HepG2 (cell line): ENCODE results near the gene INHBB. TPM values are rescaled to one million over a fixed set of nuclear protein-coding genes. Genes with fewer than 3 reads are reported as not detected.

Experiments
- ARID5B ChIP-seq: IDR thresholded peaks from 2 replicates; pipeline ENCODE4 v1.4.0; 2020; ENCODE audit warnings: mild to moderate bottlenecking, missing genetic modification reagents
- ASH2L ChIP-seq: fragments of 300-600, 200-600 bp; sonication (generic); IDR thresholded peaks from 2 replicates; pipeline ENCODE4 v1.7.0; 2017; ENCODE audit warnings: low read depth, mild to moderate bottlenecking, moderate library complexity, mixed read lengths, low read length; ENCODE audit not compliant: insufficient read length
- CERS6 ChIP-seq: sonication (generic); formaldehyde crosslinking; IDR thresholded peaks from 2 replicates; pipeline ENCODE4 v1.5.0; 2020; ENCODE audit warnings: missing genetic modification reagents
- CHCHD3 ChIP-seq: sonication (generic); formaldehyde crosslinking; IDR thresholded peaks from 2 replicates; pipeline ENCODE4 v1.8.0; 2022; ENCODE audit warnings: mild to moderate bottlenecking, missing genetic modification reagents, moderate library complexity
- HMG20A ChIP-seq: IDR thresholded peaks from 2 replicates; pipeline ENCODE4 v1.6.1; 2016; ENCODE audit warnings: borderline replicate concordance
- HNRNPLL ChIP-seq: fragments of 200-400 bp; formaldehyde crosslinking; IDR thresholded peaks from 2 replicates; pipeline ENCODE4 v1.6.1; 2017; ENCODE audit warnings: mild to moderate bottlenecking, low read depth, low read length; ENCODE audit not compliant: poor library complexity, severe bottlenecking
- KLF13 ChIP-seq: sonication (generic); formaldehyde crosslinking; IDR thresholded peaks from 2 replicates; pipeline ENCODE4 v1.4.0; 2020; ENCODE audit warnings: mild to moderate bottlenecking, missing genetic modification reagents
- MIER3 ChIP-seq: IDR thresholded peaks from 2 replicates; pipeline ENCODE4 v1.6.1; 2016; ENCODE audit warnings: missing compliant biosample characterization, borderline replicate concordance
- NFE2 ChIP-seq: sonication (generic); formaldehyde crosslinking; IDR thresholded peaks from 2 replicates; pipeline ENCODE4 v1.4.0; 2020; ENCODE audit warnings: missing genetic modification reagents
- NPAS2 ChIP-seq: sonication (generic); formaldehyde crosslinking; IDR thresholded peaks from 2 replicates; pipeline ENCODE4 v1.8.0; 2022; ENCODE audit warnings: mild to moderate bottlenecking, missing genetic modification reagents, borderline replicate concordance
- PAX8 ChIP-seq: sonication (generic); formaldehyde crosslinking; IDR thresholded peaks from 2 replicates; pipeline ENCODE4 v1.8.0; 2022; ENCODE audit warnings: mild to moderate bottlenecking, missing genetic modification reagents, borderline replicate concordance
- PREB ChIP-seq: sonication (generic); formaldehyde crosslinking; IDR thresholded peaks from 2 replicates; pipeline ENCODE4 v1.4.0; 2020; ENCODE audit warnings: missing genetic modification reagents
- SAP130 ChIP-seq: IDR thresholded peaks from 2 replicates; pipeline ENCODE4 v1.6.1; 2016; ENCODE audit warnings: low read depth
- SMC3 ChIP-seq: IDR thresholded peaks from 2 replicates; pipeline ENCODE4 v1.6.1; 2011; ENCODE audit warnings: low read length, improper control_type of control experiment
- SRSF4 ChIP-seq: fragments of 200-400 bp; formaldehyde crosslinking; IDR thresholded peaks from one replicate; pipeline ENCODE4 v1.6.1; 2018; ENCODE audit warnings: mild to moderate bottlenecking, low read depth, low read length, moderate library complexity; ENCODE audit not compliant: poor library complexity, severe bottlenecking
- TAF1 ChIP-seq: sonication (generic); formaldehyde crosslinking; IDR thresholded peaks from 2 replicates; pipeline ENCODE4 v1.4.0; 2020; ENCODE audit warnings: missing genetic modification reagents
- TEAD2 ChIP-seq: sonication (generic); formaldehyde crosslinking; IDR thresholded peaks from 2 replicates; pipeline ENCODE4 v1.9.0; 2021; ENCODE audit warnings: missing genetic modification reagents
- TEAD3 ChIP-seq: optimal IDR thresholded peaks from 2 replicates; pipeline ENCODE3; 2016; ENCODE audit warnings: borderline replicate concordance
- THAP8 ChIP-seq: sonication (generic); formaldehyde crosslinking; IDR thresholded peaks from 2 replicates; pipeline ENCODE4 v1.5.1; 2020; ENCODE audit warnings: missing genetic modification reagents, mild to moderate bottlenecking, borderline replicate concordance
- TP53 ChIP-seq: sonication (generic); formaldehyde crosslinking; conservative IDR thresholded peaks from 2 replicates; pipeline ENCODE4 v1.4.0; 2020; ENCODE audit warnings: missing genetic modification reagents
- TSC22D2 ChIP-seq: sonication (generic); formaldehyde crosslinking; IDR thresholded peaks from 2 replicates; pipeline ENCODE4 v1.5.1; 2020; ENCODE audit warnings: missing genetic modification reagents, mild to moderate bottlenecking, borderline replicate concordance
- ZBTB3 ChIP-seq: sonication (generic); formaldehyde crosslinking; IDR thresholded peaks from 2 replicates; pipeline ENCODE4 v1.4.0; 2020; ENCODE audit warnings: low read depth, mild to moderate bottlenecking, moderate library complexity, missing genetic modification reagents, borderline replicate concordance
- ZBTB37 ChIP-seq: sonication (generic); formaldehyde crosslinking; IDR thresholded peaks from 2 replicates; pipeline ENCODE4 v1.4.0; 2020; ENCODE audit warnings: mild to moderate bottlenecking, missing genetic modification reagents
- ZNF709 ChIP-seq: sonication (generic); formaldehyde crosslinking; IDR thresholded peaks from 2 replicates; pipeline ENCODE4 v1.5.0; 2020; ENCODE audit warnings: mild to moderate bottlenecking, missing genetic modification reagents
- polyA plus RNA-seq, 8 experiments: library from polyadenylated mRNA; depleted of rRNA in 3 of 8; stranded (reverse) in 7 of 8; unstranded in 1 of 8; fragments of >200 nt; fragmentation: Illumina TruSeq in 4 of 8; extraction: Trizol in 4 of 8; gene quantifications; 2 replicates each; pipeline versions ENCODE4 v1.2.1 to v1.2.3, GENCODE V29; 2011 to 2016; ENCODE audit warnings: low read depth in 4 of 8, missing spikeins in 1 of 8, mixed read lengths in 1 of 8; ENCODE audit not compliant: insufficient read depth in 1 of 8
- total RNA-seq, 5 experiments: library from RNA; depleted of rRNA; stranded (reverse); fragments of >200 nt; fragmentation: Illumina TruSeq; extraction: Trizol; gene quantifications; 2 replicates each; pipeline ENCODE4 v1.2.3, GENCODE V29; 2016; ENCODE audit warnings: low read depth in 1 of 5

INHBB gene
- total and polyA plus RNA-seq, 2 of the 13 experiments (the other 11 are each of a cell fraction or from before 2014, with no cell fraction given), result 0.20 to 1.7 TPM

GRCh38 chr2:120305296-120305695 is 40.6 kb upstream of the INHBB start (continued):
- TF ChIP-seq PREB (CRISPR knock-in tag) (no peak), SAP130 (CRISPR knock-in tag) (no peak), ZBTB37 (CRISPR knock-in tag) (0 out of 2 replicates have a peak, but pooled peaks have one; percentile 21), TSC22D2 (CRISPR knock-in tag) (0 out of 2 replicates have a peak, but pooled peaks have one; percentile 48), THAP8 (CRISPR knock-in tag) (no peak), ZBTB3 (CRISPR knock-in tag) (no peak), SMC3 (peak; percentile 83), TEAD3 (CRISPR knock-in tag) (peak; percentile 23), HMG20A (no peak), ASH2L (no peak), HNRNPLL (no peak), TP53 (CRISPR knock-in tag) (no peak), CHCHD3 (CRISPR knock-in tag) (no peak), SRSF4 (no peak), TEAD2 (CRISPR knock-in tag) (no peak), MIER3 (CRISPR knock-in tag) (0 out of 2 replicates have a peak, but pooled peaks have one; percentile 48), PAX8 (no peak), CERS6 (CRISPR knock-in tag) (no peak), ARID5B (CRISPR knock-in tag) (peak; percentile 39; the same call in 1 of the 2 replicates), TAF1 (CRISPR knock-in tag) (no peak), ZNF709 (CRISPR knock-in tag) (no peak), NPAS2 (no peak), NFE2 (CRISPR knock-in tag) (no peak), KLF13 (CRISPR knock-in tag) (no peak)
